ENCODE data around the gene PKHD1. TPM values are rescaled to one million over a fixed set of nuclear protein-coding genes. Genes with fewer than 3 reads are reported as not detected.

Gene PKHD1
- total RNA-seq, 2 experiments from 2014 or later = not detected

DNA sequence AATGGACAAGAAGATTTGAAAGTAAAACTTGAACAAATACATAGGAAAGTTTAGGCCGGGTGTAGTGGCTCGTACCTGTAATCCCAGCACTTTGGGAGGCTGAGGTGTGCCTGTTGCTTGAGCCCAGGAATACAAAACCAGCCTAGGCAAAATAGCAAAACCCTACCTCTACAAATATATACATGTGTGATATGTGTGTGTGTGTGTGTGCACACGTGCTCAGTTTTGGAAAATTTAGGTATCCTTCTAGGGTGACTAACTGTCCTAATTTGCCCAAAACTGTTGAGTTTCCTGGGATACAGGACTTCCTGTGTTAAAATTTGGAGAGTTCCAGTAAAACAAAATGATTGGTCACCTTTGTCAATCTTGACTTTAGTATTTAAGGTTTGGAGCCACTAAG lies 503.2 kb downstream of the PKHD1 start:
- Mint-ChIP-seq H3K9me3 (peaks cover 3% of the 10 kb centered on the region), H3K4me1 (no peaks in the 10 kb centered on the region), H3K27me3 (no peaks in the 10 kb centered on the region), H3K36me3 (ENCODE audit: low read depth) (no peaks in the 10 kb centered on the region), H3K27ac (no peak overlapping the region), H3K4me3 (no peak overlapping the region)
- CTCF ChIA-PET = no interaction called here
- POLR2A ChIA-PET = no interaction called here
- DNase-seq = no peak

DNA sequence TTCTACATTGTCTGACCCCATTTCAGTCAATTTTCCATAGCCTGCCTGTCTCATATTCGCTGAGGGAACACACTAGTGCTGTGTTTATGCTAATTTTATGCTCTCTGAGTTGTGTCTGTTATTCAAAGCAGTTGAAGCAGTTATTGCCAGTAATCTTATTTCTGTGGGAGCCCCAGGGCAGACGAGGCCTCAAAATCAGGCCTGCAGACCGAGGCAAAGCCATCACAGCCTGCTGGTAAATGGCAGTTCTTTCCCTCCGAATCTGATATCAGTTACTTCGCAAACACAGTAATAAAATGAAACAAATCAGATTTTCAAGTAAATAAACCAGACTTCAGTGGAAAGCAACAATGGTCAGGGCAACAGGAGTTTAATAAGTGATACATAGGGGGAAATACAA lies 508.4 kb downstream of the PKHD1 start:
- peaks cover 8% of the 10 kb centered on the region for H3K9me3 Mint-ChIP-seq
- no peak overlapping the region for H3K4me3 Mint-ChIP-seq
- no peaks in the 10 kb centered on the region for H3K27me3 Mint-ChIP-seq
- H3K27ac Mint-ChIP-seq = no peak overlapping the region
- ChIA-PET CTCF (no interaction called here), POLR2A (no interaction called here)
- H3K4me1 Mint-ChIP-seq = no peaks in the 10 kb centered on the region
- no peak for DNase-seq
- H3K36me3 Mint-ChIP-seq (ENCODE audit: low read depth) = no peaks in the 10 kb centered on the region

DNA sequence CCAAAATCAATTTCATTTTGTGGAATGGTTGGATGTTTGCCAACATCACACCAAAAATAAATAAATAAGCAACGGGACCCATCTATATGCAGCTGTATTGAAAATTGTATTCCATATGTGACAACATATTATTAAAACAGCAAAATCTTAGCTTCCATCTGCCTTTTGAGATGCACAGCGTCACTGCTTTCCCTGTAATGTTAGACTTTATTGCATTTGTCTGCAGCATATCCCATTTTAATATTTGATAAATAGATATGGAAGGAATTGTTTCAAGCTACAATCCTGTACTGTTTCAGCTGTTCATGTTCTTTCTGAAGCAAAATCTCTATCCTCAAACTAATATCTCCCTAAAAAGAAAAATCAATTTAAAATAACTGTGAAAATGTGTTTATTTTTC lies 509.1 kb downstream of the PKHD1 start:
- H3K27me3 Mint-ChIP-seq = no peaks in the 10 kb centered on the region
- peaks cover 8% of the 10 kb centered on the region for H3K9me3 Mint-ChIP-seq
- ChIA-PET CTCF (no interaction called here), POLR2A (no interaction called here)
- H3K27ac Mint-ChIP-seq = no peak overlapping the region
- no peaks in the 10 kb centered on the region for H3K4me1 Mint-ChIP-seq
- DNase-seq = no peak
- no peak overlapping the region for H3K4me3 Mint-ChIP-seq
- no peaks in the 10 kb centered on the region for H3K36me3 Mint-ChIP-seq (ENCODE audit: low read depth)

DNA sequence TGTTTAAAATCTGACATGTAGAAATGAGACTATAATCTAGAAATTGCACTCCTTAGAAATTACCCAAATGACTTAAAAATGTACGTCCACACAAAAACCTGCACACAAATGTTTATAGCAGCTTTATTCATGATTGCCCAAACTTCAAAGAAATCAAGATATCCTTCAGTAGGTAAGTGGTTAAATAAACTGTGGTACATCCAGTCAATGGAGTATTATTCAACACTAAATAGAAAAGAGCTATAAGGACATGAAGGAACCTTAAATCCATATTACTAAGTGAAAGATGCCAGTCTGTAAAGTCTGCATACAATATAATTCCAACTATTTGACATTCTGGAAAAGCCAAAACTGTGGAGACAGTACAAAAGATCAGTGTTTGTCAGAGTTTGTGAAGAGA lies 513.4 kb downstream of the PKHD1 start:
- CTCF ChIA-PET = no interaction called here
- no peak overlapping the region for H3K27ac Mint-ChIP-seq
- POLR2A ChIA-PET = no interaction called here
- H3K4me1 Mint-ChIP-seq = no peaks in the 10 kb centered on the region
- H3K36me3 Mint-ChIP-seq (ENCODE audit: low read depth) = no peaks in the 10 kb centered on the region
- H3K27me3 Mint-ChIP-seq = no peaks in the 10 kb centered on the region
- H3K9me3 Mint-ChIP-seq = peaks cover 5% of the 10 kb centered on the region
- no peak for DNase-seq
- H3K4me3 Mint-ChIP-seq = no peak overlapping the region

DNA sequence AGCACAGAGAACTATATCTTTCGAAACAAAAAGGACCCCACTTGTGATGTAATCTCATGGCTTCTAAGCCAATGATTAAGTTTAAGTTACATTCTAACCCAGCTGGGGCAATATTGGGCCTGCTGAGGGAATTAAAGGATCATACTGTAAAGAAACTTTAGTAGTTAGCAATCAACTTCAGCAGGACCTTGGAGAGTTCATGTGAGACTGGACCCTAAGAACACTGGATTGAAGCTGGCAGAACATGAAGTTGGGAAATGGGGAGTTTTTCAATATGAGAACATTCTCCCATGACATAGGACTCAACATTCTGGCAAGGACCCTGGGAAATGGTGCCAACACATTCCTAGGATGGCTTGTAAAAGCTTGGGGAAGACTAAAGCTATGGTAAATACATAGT lies 516.2 kb downstream of the PKHD1 start:
- no peak overlapping the region for H3K4me3 Mint-ChIP-seq
- H3K36me3 Mint-ChIP-seq (ENCODE audit: low read depth) = no peaks in the 10 kb centered on the region
- no peaks in the 10 kb centered on the region for H3K9me3 Mint-ChIP-seq
- no peak for DNase-seq
- ChIA-PET CTCF (interaction anchor here (0.6 kb wide), 1 partner anchor 1525 kb away, joined by 3 read pairs; no protein-coding TSS in a partner anchor), POLR2A (no interaction called here)
- no peak overlapping the region for H3K27ac Mint-ChIP-seq
- no peaks in the 10 kb centered on the region for H3K27me3 Mint-ChIP-seq
- no peaks in the 10 kb centered on the region for H3K4me1 Mint-ChIP-seq

DNA sequence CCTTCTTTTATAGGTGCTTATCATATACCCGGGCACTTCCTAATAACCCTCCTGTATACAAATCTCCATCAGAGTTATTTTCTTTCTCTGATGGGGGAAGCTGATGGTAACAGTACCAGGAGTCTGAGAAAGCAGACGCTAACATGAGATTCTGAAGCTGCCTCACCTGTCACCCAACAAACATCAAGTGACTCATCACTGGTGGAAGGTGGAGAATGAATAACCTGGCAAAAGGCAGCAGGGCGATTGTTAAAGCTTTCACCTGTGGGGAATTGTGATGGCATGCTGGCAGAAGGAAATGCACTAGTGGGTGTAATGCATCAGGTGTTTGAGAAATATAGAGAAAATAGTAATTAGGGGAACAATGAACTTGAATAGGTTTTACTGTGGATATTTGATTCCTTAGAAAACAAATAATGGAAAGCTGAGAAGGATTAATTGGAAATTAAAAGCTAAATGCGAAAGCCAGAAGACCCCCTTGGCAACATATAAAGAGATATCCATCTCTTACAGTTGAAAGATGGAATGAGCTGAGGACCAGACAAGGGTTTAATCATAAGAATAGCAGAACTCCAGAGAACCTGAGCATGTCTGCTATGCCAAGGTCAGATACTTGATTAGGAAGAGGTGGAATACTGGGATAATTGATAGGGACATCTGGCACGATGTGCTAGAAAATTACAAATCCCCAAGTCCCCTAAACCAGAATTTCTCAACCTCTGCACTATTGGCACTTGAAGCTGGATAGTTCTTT lies 517.1 kb downstream of the PKHD1 start:
- ChIA-PET CTCF (interaction anchor here (0.6 kb wide), 1 partner anchor 1525 kb away, joined by 3 read pairs; no protein-coding TSS in a partner anchor), POLR2A (no interaction called here)
- H3K36me3 Mint-ChIP-seq (ENCODE audit: low read depth) = no peaks in the 10 kb centered on the region
- no peak for DNase-seq
- no peaks in the 10 kb centered on the region for H3K27me3 Mint-ChIP-seq
- no peaks in the 10 kb centered on the region for H3K4me1 Mint-ChIP-seq
- no peaks in the 10 kb centered on the region for H3K9me3 Mint-ChIP-seq
- no peak overlapping the region for H3K27ac Mint-ChIP-seq
- H3K4me3 Mint-ChIP-seq = no peak overlapping the region

DNA sequence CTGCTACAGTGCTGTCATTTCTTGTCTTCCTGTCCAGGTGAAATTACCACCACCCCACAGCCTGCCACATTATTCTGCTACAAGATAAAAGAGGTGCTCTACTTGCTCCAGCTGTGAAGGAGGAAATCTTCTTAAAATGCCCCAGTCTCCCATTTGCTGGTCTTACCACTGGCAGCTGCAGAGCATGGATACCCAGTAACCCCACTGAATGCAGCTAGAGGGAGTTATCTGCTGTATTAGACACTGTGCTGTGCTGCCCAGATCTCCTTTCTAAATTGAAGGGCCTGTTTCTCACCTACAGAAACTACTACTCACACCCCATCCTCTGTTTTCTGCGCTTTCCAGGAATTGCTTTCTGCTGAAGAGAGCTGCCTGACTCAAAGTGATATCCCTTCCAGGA lies 517.8 kb downstream of the PKHD1 start:
- no peak overlapping the region for H3K4me3 Mint-ChIP-seq

DNA sequence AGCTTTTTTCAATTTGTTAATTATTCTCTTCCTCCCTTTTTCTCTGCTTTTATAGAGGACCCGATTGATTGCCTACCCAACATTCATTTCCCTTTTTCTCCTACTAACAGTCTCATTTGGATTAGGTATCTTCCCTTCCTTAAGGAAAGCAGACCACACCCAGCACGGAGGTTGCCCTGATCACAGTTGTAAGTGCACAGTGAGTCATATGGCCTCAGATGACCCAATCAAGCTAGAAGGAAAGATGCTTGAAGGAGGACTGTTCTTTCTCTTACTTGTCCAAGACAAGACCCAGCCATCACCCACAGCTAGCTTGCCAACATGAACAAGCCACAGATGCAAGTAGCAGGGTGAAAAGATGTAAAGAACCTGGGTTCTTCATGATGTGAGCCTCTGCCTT lies 518.6 kb downstream of the PKHD1 start:
- Mint-ChIP-seq H3K4me3 (no peak overlapping the region), H3K27ac (no peak overlapping the region), H3K9me3 (no peaks in the 10 kb centered on the region), H3K36me3 (ENCODE audit: low read depth) (no peaks in the 10 kb centered on the region), H3K4me1 (no peaks in the 10 kb centered on the region), H3K27me3 (no peaks in the 10 kb centered on the region)
- ChIA-PET CTCF (no interaction called here), POLR2A (no interaction called here)
- DNase-seq = no peak

More for the DNA sequence above, 517.8 kb downstream of the PKHD1 start:
- Mint-ChIP-seq H3K27me3 (no peaks in the 10 kb centered on the region), H3K36me3 (ENCODE audit: low read depth) (no peaks in the 10 kb centered on the region), H3K4me1 (no peaks in the 10 kb centered on the region), H3K27ac (no peak overlapping the region), H3K9me3 (no peaks in the 10 kb centered on the region)
- POLR2A ChIA-PET = no interaction called here
- no peak for DNase-seq
- CTCF ChIA-PET = no interaction called here

DNA sequence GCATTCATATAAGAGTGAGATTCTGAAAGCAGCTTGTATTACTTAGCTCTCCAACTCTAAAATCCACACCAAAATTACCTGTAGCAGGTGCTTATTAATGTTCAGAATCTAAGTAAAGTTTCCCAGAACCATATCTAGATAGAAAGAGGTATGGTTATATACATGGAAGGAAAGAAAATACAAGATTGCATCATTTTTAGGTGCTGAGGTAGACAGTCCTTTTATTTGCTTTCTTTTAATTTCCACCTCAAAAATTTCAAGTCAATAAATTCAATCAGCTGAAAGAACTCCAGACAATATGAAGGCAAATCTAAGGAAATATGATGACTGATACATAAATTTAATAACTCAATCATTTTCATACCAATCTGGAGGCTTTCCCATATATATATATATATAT lies 521.9 kb downstream of the PKHD1 start:
- no peak overlapping the region for H3K4me3 Mint-ChIP-seq
- DNase-seq = no peak
- ChIA-PET POLR2A (no interaction called here), CTCF (no interaction called here)
- H3K4me1 Mint-ChIP-seq = peaks cover 10% of the 10 kb centered on the region
- no peaks in the 10 kb centered on the region for H3K9me3 Mint-ChIP-seq
- H3K27me3 Mint-ChIP-seq = no peaks in the 10 kb centered on the region
- no peaks in the 10 kb centered on the region for H3K36me3 Mint-ChIP-seq (ENCODE audit: low read depth)
- no peak overlapping the region for H3K27ac Mint-ChIP-seq

Other genes starting within 250 kb of the PKHD1 start
- under 1 TPM; 0.62 to 0.82 TPM for gene IL17A, start 98.8 kb upstream of the PKHD1 start, total RNA-seq
- 1 to 10 TPM; 7.4 to 9.1 TPM for gene IL17F, start 156.9 kb upstream of the PKHD1 start, total RNA-seq
- gene MCM3, start 197.1 kb upstream of the PKHD1 start, total RNA-seq = 100 to 1,000 TPM; 189 to 190 TPM

Measured in activated CD4-positive, alpha-beta T cell treated with anti-CD3 and anti-CD28 coated beads, Interleukin-2, amount 10 ng/mL, durations not matched to agents 7 days and 5 days (primary cell).